Measurements from ENCODE around the gene AOAH.
A peak's percentile ranks its signal among the peaks of the same experiment; 100 is the strongest.

The AOAH gene

GRCh38 chr7:36682102-36682501 lies 42.2 kb downstream of the AOAH start:
- no peak for DNase-seq (ENCODE audit: extremely low spot score)
- CTCF ChIA-PET: interaction anchor here (0.7 to 4.2 kb wide), 5 partner anchors 9 to 516 kb away, joined by 3 to 32 read pairs (median 5); no protein-coding TSS in a partner anchor
- POLR2A ChIA-PET: no interaction called here
- no peak for TF ChIP-seq CTCF (IDR thresholded peaks at IDR 0.05; ENCODE audit: control extremely low read depth, extremely low read depth, low read depth, missing control alignments)

- no peak for TF ChIP-seq CTCF (IDR thresholded peaks at IDR 0.05; ENCODE audit: control extremely low read depth, extremely low read depth, low read depth, missing control alignments)
- ChIA-PET CTCF (interaction anchor here (0.9 to 2.1 kb wide), 5 partner anchors 9 to 504 kb away, joined by 3 to 7 read pairs (median 5); no protein-coding TSS in a partner anchor), POLR2A (no interaction called here)
- DNase-seq (ENCODE audit: extremely low spot score): no peak
Observed at GRCh38 chr7:36677769-36678437, 46.4 kb downstream of the AOAH start.

GRCh38 chr7:36673703-36674102 lies 50.6 kb downstream of the AOAH start:
- no peak for DNase-seq (ENCODE audit: extremely low spot score)
- no peak for TF ChIP-seq CTCF (IDR thresholded peaks at IDR 0.05; ENCODE audit: control extremely low read depth, extremely low read depth, low read depth, missing control alignments)
- POLR2A ChIA-PET: no interaction called here
- CTCF ChIA-PET: interaction anchor here (0.8 to 1.7 kb wide), 3 partner anchors 8 to 232 kb away, joined by 3 to 5 read pairs (median 3); no protein-coding TSS in a partner anchor

GRCh38 chr7:36671432-36671829 lies 52.9 kb downstream of the AOAH start:
- POLR2A ChIA-PET: no interaction called here
- CTCF ChIA-PET: interaction anchor here (0.6 to 2.9 kb wide), 37 partner anchors 9 to 776 kb away, joined by 3 to 32 read pairs (median 4); no protein-coding TSS in a partner anchor
- no peak for DNase-seq (ENCODE audit: extremely low spot score)
- no peak for TF ChIP-seq CTCF (IDR thresholded peaks at IDR 0.05; ENCODE audit: control extremely low read depth, extremely low read depth, low read depth, missing control alignments)

GRCh38 chr7:36670585-36671431 lies 53.5 kb downstream of the AOAH start:
- TF ChIP-seq CTCF (IDR thresholded peaks at IDR 0.05; ENCODE audit: control extremely low read depth, extremely low read depth, low read depth, missing control alignments): peak; percentile 86
- peak; percentile 69 for DNase-seq (ENCODE audit: extremely low spot score)
- POLR2A ChIA-PET: no interaction called here
- CTCF ChIA-PET: interaction anchor here (0.6 to 2.9 kb wide), 42 partner anchors 9 to 777 kb away, joined by 3 to 32 read pairs (median 4); no protein-coding TSS in a partner anchor

- no peak for DNase-seq (ENCODE audit: extremely low spot score)
- CTCF ChIA-PET: interaction anchor here (0.9 to 1.5 kb wide), 4 partner anchors 9 to 513 kb away, joined by 3 to 4 read pairs (median 4); no protein-coding TSS in a partner anchor
- TF ChIP-seq CTCF (IDR thresholded peaks at IDR 0.05; ENCODE audit: control extremely low read depth, extremely low read depth, low read depth, missing control alignments): no peak
- POLR2A ChIA-PET: no interaction called here
Observed at GRCh38 chr7:36668750-36669149, 55.5 kb downstream of the AOAH start.
